ENCODE data around the gene PRODH.
"Not testable (repeated sequence)": the region's sequence is repeated elsewhere in the genome, so short reads cannot be mapped to it uniquely, and the experiment has no call there.

The PRODH gene

DNA sequence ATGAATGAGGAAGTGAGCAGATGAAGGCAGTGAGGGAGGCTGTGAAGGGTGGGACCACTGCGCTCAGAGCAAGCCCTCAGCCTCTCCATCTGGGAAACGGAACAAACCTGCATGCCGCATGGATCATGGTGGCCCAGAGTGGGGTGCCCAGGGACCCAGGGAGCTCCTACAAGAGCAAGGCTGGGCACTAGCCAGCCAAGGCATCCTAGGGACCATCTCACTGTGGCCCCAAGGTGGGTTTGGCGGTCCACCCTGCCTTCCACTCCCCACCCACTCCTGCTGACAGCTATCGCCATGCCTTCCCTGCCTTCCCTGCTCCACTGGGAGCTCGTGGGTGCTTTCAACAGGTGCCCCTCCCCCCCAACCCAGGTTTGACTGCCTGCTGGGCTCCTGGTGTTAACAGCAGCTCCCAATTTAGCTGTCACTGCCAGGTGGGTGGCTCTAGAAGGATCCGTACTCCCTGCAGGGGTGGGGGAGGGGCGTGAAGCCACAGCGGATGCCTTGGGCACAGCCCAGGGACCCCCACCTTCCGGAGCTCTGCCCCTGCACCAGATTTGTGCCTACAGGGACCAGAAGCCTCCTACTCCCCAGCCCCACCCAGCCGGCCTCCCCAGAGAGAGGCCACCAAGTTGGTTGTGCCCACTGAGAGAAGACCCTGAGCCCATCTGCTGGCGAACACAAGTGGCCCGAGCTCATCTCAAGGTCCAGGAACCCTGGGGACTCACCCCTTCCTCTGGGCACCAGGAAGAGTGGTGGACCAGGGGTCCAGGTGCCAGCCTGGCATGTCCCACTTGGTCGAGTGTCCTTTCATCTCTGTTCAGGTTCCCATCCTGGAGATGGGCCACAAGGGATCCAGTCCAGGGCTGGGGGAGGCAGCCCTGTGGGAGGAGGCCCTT, 29.7 kb upstream of the PRODH start:
- TF ChIP-seq, protein P1, sequence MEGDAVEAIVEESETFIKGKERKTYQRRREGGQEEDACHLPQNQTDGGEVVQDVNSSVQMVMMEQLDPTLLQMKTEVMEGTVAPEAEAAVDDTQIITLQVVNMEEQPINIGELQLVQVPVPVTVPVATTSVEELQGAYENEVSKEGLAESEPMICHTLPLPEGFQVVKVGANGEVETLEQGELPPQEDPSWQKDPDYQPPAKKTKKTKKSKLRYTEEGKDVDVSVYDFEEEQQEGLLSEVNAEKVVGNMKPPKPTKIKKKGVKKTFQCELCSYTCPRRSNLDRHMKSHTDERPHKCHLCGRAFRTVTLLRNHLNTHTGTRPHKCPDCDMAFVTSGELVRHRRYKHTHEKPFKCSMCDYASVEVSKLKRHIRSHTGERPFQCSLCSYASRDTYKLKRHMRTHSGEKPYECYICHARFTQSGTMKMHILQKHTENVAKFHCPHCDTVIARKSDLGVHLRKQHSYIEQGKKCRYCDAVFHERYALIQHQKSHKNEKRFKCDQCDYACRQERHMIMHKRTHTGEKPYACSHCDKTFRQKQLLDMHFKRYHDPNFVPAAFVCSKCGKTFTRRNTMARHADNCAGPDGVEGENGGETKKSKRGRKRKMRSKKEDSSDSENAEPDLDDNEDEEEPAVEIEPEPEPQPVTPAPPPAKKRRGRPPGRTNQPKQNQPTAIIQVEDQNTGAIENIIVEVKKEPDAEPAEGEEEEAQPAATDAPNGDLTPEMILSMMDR (IDR thresholded peaks at IDR 0.05; ENCODE audit: extremely low read depth, insufficient read depth, missing control alignments), result no peak
- in situ Hi-C loops (cut with MboI; ENCODE audit: low pct_unique_long_range_greater_than_20kb, low sequenced_read_pairs, unreplicated experiment), result no loop called here
- DNase-seq (ENCODE audit: low spot score), result no peak

GRCh38 chr22:18964501-18965265, 28.6 kb upstream of the PRODH start:
- in situ Hi-C loops (cut with MboI; ENCODE audit: low pct_unique_long_range_greater_than_20kb, low sequenced_read_pairs, unreplicated experiment); DNase-seq (ENCODE audit: low spot score): not testable (repeated sequence)

DNA sequence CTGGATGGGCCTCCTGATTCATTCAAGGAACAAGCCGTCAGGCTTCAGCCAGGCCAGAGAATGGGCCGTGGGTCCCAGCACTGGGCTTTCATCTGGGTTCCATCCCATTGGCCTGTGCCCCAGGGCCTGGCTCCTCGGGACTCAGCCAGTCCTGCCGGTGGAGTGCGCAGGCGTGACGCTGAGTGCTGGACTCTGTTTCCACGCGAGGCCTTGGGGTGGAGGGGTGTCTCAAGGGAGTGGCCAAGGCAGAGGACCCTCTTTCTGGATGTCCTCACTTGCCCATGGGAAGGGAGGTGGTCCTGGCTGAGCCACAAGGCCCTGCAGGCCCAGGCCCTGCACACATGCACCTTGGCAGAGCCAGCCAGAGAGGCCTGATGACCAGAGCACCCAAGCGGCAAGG, 28.0 kb upstream of the PRODH start:
- in situ Hi-C loops (cut with MboI; ENCODE audit: low pct_unique_long_range_greater_than_20kb, low sequenced_read_pairs, unreplicated experiment); DNase-seq (ENCODE audit: low spot score): not testable (repeated sequence)

DNA sequence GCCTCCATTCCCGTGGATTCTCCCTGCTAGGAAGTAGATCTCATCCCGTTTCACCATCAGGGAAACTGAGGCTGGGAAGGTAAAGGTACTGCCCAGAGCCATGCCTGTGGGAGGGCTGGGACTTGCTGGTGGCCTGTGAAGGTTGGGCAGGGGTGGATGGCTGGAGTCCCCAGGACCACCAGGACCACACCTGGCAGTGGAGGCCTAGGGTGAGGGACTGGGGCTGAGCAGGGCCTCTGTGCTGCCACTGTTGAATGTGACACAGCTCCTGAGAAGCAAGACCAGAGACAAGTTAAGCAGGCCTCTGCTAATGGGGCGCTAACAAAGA, 26.2 kb upstream of the PRODH start:
- TF ChIP-seq, protein P1 (IDR thresholded peaks at IDR 0.05; ENCODE audit: extremely low read depth, insufficient read depth, missing control alignments), result no peak
- in situ Hi-C loops (cut with MboI; ENCODE audit: low pct_unique_long_range_greater_than_20kb, low sequenced_read_pairs, unreplicated experiment), result no loop called here
- no peak for DNase-seq (ENCODE audit: low spot score)

GRCh38 chr22:18961632-18962307, 25.7 kb upstream of the PRODH start:
- in situ Hi-C loops (cut with MboI; ENCODE audit: low pct_unique_long_range_greater_than_20kb, low sequenced_read_pairs, unreplicated experiment); DNase-seq (ENCODE audit: low spot score): not testable (repeated sequence)

DNA sequence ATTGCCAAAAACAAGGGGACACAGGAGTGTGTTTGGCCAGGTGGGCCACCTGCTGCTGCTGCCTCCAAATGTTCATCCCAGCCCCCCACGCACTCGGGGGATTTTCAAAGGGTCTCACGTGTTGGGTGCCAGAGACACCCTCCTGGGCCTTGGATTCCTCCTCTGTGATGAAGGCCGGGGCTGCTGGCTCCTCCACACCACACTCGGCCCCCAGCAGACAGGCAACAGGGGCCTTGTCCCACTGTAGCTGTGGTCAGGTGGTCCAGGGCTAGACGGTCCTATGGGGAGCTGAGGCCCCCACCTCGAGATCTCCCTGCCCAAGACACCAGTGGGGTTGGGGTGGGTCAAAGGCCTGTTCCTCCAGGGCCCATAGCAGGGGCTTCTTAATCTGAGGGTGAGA, 25.1 kb upstream of the PRODH start:
- in situ Hi-C loops (cut with MboI; ENCODE audit: low pct_unique_long_range_greater_than_20kb, low sequenced_read_pairs, unreplicated experiment); DNase-seq (ENCODE audit: low spot score): not testable (repeated sequence)

- DNase-seq (ENCODE audit: low spot score); in situ Hi-C loops (cut with MboI; ENCODE audit: low pct_unique_long_range_greater_than_20kb, low sequenced_read_pairs, unreplicated experiment): not testable (repeated sequence)
Measured at GRCh38 chr22:18960166-18960820, 24.2 kb upstream of the PRODH start.

DNA sequence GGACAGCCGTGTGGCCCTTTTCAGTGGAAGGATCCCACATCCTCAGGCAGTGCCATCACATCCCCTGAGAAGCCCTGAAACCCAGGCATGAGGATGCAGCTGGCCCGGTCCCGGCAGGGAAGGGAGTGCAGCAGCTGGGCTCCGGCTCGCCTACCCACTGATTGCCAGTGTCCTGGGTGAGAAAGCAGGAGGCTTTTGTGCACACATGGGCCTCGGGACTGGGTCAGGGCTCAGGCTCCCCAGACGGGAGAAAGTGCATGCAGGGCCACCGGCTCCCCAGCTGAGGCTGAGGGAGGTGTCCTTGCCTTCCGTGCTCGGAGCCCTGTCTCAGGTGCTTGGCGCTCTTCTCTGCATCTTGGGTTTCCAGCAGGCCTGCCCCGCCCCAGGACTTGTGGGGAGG, 23.6 kb upstream of the PRODH start:
- DNase-seq (ENCODE audit: low spot score); in situ Hi-C loops (cut with MboI; ENCODE audit: low pct_unique_long_range_greater_than_20kb, low sequenced_read_pairs, unreplicated experiment): not testable (repeated sequence)

DNA sequence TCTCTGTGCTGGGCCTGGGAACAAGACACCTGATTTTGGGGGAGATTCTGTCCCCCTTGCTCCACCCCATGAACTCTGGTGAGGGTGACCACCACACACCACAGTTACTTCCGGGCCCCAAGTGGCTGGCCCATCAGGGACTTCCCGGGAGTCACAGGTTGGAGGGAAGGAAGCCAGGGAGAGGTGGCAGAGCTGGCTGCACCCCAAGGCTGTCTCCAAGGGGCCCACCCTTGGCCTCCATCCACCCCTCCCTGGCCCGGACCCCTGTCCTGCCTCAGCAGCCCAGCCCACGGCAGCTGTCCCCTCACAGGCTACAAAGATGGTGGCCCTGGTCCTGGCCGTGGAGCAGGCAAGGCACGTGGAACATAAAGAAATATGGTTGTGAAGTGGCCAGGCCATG, 23.2 kb upstream of the PRODH start:
- in situ Hi-C loops (cut with MboI; ENCODE audit: low pct_unique_long_range_greater_than_20kb, low sequenced_read_pairs, unreplicated experiment), result not testable (repeated sequence)

GRCh38 chr22:18958738-18959137, 22.6 kb upstream of the PRODH start:
- DNase-seq (ENCODE audit: low spot score); in situ Hi-C loops (cut with MboI; ENCODE audit: low pct_unique_long_range_greater_than_20kb, low sequenced_read_pairs, unreplicated experiment): not testable (repeated sequence)

More for the DNA sequence above, 23.2 kb upstream of the PRODH start:
- not testable (repeated sequence) for DNase-seq (ENCODE audit: low spot score)

- in situ Hi-C loops (cut with MboI; ENCODE audit: low pct_unique_long_range_greater_than_20kb, low sequenced_read_pairs, unreplicated experiment), result not testable (repeated sequence)
Measured at GRCh38 chr22:18958321-18958705, 22.2 kb upstream of the PRODH start.

DNA sequence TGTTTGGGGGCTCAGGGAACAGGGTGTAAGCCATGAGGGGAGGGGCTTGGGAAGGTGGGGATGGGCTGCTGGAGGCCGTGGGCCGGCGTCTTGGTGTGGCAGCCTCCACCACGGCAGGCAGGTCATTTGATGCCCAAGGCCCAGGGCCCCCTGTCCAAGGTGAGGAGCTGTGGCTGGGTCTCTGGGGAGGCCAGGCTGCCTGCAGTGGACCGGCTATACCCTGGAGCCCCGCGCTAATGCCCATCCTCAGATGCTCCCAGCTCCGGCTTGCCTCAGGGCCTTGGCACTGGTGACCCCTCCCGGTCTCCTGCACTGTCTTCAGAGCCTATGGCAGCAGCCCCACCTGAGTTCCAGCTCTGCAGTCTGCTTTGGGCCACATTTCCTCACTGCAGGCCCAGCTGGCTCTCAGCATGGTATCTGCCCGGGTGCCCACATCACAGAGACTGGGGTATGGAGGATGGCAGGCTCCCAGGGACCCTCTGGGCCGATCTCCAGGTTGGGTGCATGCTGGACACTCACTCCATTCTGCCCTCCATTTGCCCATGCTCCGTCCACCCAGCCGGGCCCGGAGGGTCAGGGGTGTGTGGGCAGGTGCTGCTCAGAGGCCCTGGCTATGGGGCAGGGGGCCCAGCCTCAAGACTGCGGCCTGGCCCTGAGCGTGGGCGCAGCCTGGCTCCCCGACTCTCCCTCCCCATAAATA, 21.7 kb upstream of the PRODH start:
- DNase-seq (ENCODE audit: low spot score); in situ Hi-C loops (cut with MboI; ENCODE audit: low pct_unique_long_range_greater_than_20kb, low sequenced_read_pairs, unreplicated experiment): not testable (repeated sequence)

More at GRCh38 chr22:18958321-18958705, 22.2 kb upstream of the PRODH start:
- not testable (repeated sequence) for DNase-seq (ENCODE audit: low spot score)

- DNase-seq (ENCODE audit: low spot score); in situ Hi-C loops (cut with MboI; ENCODE audit: low pct_unique_long_range_greater_than_20kb, low sequenced_read_pairs, unreplicated experiment): not testable (repeated sequence)
Measured at GRCh38 chr22:18956956-18957355, 20.9 kb upstream of the PRODH start.
